ENCODE results near the gene TMEM225B. TPM values are rescaled to one million over a fixed set of nuclear protein-coding genes. Genes with fewer than 3 reads are reported as not detected.
"Not testable (repeated sequence)": the region's sequence is repeated elsewhere in the genome, so short reads cannot be mapped to it uniquely, and the experiment has no call there.

Gene TMEM225B, protein sequence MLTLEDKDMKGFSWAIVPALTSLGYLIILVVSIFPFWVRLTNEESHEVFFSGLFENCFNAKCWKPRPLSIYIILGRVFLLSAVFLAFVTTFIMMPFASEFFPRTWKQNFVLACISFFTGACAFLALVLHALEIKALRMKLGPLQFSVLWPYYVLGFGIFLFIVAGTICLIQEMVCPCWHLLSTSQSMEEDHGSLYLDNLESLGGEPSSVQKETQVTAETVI
- 1 to 10 TPM; 1.3 to 6.5 (median 2.8) TPM for polyA plus RNA-seq

DNA sequence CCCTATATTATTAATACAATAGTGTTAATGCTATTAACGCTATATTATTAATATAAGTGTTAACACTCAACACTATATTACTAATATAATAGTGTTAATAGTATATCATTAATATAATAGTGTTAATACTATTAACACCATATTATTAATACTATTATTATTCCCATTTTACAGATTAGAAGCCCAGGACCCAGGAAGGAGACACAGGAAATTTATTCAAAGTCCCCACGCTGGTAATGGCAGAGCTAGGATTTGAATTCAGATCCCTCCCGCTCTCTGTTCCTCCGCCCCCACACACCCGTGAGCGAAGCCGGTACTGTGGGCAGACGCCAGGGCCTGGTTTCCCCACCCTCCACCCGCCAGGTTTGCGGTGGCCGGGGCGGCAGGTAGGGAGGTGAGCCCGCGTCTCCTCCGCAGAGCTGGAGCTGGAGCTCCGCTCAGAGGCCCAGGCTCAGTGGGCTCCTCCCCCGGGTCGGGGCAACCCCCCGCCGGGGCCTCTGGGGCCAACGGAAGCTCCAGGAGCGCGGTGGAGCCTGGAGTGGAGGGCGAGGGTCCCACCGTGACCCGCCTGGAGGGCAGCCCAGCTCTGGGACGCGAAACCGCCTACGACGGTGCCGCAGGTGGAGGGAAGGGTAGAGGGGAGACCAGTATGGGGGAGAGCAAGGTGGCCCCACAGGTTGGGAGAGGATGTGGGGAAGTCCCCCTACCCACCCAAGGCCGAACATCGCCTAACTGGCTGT, at the start of gene TMEM225B:
Gene TMEM225B, plus strand, starts transcription at position 506 of the 740 bp plus-strand sequence. CDS start 6,122 bp downstream, outside the sequence.
- Mint-ChIP-seq H3K27ac (no peak within 1 kb of the TSS), H3K27me3 (ENCODE audit: low read depth in 3 of 3) (peaks cover 0 to 3% (median 0%) of the 10 kb centered on the region in 3 donors), H3K9me3 (no peaks in the 10 kb centered on the region), H3K4me3 (no peak within 1 kb of the TSS), H3K36me3 (no peaks in the 10 kb centered on the region), H3K4me1 (no peaks in the 10 kb centered on the region)
- peak in 1 of 3 donors; percentile 10 for DNase-seq

DNA sequence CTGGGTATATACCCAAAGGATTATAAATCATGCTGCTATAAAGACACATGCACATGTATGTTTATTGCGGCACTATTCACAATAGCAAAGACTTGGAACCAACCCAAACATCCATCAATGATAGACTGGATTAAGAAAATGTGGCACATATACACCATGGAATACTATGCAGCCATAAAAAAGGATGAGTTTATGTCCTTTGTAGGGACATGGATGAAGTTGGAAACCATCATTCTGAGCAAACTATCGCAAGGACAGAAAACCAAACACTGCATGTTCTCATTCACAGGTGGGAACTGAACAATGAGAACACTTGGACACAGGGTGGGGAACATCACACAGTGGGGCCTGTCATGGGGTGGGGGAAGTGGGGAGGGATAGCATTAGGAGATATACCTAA, 48.5 kb upstream of the TMEM225B start:
- Mint-ChIP-seq H3K27ac (peak overlapping the region in 1 of 6 donors; percentile 57), H3K4me1 (peaks cover 24 to 30% of the 10 kb centered on the region in 2 donors)
- H3K4me3 Mint-ChIP-seq; H3K9me3 Mint-ChIP-seq; H3K27me3 Mint-ChIP-seq (ENCODE audit: low read depth in 3 of 3); DNase-seq; H3K36me3 Mint-ChIP-seq: not testable (repeated sequence)

DNA sequence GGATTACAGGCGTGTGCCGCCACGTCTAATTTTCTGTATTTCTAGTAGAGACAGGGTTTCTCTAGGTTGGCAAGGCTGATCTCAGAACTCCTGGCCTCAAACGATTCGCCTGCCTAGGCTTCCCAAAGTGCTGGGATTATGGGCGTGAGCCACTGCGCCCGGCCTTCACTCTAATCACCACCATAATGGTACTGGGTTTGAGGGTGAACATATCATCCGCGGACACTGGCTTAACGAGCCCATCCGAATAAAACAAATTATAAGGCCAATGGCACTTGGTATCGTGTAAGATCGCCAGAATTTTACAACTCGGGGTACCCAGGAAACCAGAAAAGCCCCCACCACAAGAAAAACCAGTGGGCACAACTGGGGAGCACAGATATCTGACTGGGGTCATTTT, 46.7 kb upstream of the TMEM225B start:
- peaks cover 0 to 9% (median 3%) of the 10 kb centered on the region in 3 donors for H3K36me3 Mint-ChIP-seq
- peak overlapping the region; percentile 70 to 96 (median 93) for H3K4me3 Mint-ChIP-seq
- peaks cover 0 to 5% (median 0%) of the 10 kb centered on the region in 3 donors for H3K27me3 Mint-ChIP-seq (ENCODE audit: low read depth in 3 of 3)
- H3K9me3 Mint-ChIP-seq, result no peaks in the 10 kb centered on the region
- peaks cover 29 to 36% of the 10 kb centered on the region in 2 donors for H3K4me1 Mint-ChIP-seq
- DNase-seq, result no peak
- H3K27ac Mint-ChIP-seq, result peak overlapping the region; percentile 84 to 97 (median 90)

DNA sequence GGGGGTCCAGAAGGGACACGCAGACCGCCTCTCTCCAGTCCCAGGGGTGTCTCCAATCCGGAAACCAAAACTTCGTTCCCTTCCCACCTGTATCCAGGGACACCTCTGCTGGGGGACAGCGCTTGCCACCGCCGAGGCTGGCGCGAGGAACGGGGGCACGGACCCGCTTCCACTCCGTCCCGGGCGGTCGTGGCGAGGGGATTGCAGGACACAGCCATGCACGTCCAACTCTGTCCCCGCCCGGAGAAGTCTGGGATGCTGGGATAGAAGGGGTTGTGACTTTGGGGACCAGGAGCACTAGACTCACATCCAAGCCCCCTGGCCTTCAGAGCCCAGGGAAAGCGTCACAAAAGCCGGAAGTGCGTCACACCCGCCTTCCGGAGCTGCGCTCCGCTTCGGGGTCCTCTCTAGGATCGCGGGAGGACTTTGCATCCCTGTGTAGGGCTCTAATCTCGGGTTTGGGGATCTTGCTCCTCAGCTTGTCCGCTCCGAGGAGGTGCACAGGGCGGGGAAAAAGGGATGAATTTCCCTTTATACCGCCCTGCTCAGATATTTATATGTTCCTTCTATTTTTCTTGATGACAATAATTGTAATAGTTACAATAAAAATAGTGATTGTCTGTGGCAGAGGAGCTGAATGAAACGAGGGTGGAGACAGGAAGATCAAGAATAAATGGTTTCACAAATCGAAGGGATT, 46.2 kb upstream of the TMEM225B start, which contains the start of gene FAM200A:
Gene FAM200A, minus strand, starts transcription at position 348 of the 697 bp plus-strand sequence. CDS start 3,707 bp downstream, outside the sequence.
- Mint-ChIP-seq H3K4me3 (peak within 1 kb of the TSS; percentile 70 to 96 (median 93)), H3K36me3 (peaks cover 0 to 8% (median 3%) of the 10 kb centered on the region in 3 donors), H3K27ac (peak within 1 kb of the TSS; percentile 84 to 97 (median 90)), H3K9me3 (no peaks in the 10 kb centered on the region), H3K4me1 (peaks cover 29 to 36% of the 10 kb centered on the region in 2 donors), H3K27me3 (ENCODE audit: low read depth in 3 of 3) (peaks cover 0 to 5% (median 0%) of the 10 kb centered on the region in 3 donors)
- peak; percentile 79 to 85 (median 85) for DNase-seq

DNA sequence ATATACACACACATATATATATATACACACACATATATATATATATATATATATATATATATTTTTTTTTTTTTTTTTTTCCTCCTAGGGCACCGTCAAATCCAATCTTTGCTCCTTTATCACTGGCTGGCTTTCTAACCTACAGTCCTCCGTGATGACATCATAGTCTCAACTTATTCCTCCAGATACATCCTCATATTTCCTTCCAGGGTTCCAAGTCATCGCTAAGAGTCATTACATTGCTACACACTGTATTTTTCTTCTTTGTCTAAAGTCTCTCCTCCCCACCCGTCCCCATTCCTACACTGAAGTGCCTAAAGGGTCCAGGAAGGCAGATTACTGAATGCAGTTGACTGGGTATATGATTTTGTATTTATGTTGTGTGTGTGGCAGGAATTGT, 45.0 kb upstream of the TMEM225B start:
- Mint-ChIP-seq H3K9me3 (no peaks in the 10 kb centered on the region), H3K36me3 (peaks cover 0 to 6% (median 5%) of the 10 kb centered on the region in 3 donors), H3K4me3 (peak overlapping the region in 2 of 5 donors; percentile 42 to 46), H3K27ac (peak overlapping the region; percentile 60 to 92 (median 70)), H3K4me1 (peaks cover 39 to 47% of the 10 kb centered on the region in 2 donors), H3K27me3 (ENCODE audit: low read depth in 3 of 3) (peaks cover 2 to 7% (median 6%) of the 10 kb centered on the region in 3 donors)
- DNase-seq, result no peak

DNA sequence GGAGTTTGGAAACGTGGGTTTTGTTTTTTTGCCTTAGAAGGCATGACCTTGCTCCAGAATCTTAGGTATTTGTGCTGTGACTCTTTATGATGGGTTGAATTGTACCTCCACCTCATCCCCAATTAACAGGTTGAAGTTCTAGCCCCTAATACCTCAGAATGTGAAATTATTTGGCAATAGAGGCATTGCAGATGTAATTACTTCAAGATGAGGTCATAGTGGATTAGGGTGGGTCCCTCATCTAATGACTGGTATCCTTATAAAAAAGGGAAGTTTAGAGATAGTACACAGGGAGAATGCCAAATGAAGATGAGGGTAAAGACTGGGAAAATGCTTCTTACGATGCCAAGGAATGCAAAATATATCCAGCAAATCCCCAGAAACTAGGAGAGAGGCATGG, 43.1 kb upstream of the TMEM225B start:
- Mint-ChIP-seq H3K4me1 (peaks cover 45 to 51% of the 10 kb centered on the region in 2 donors), H3K4me3 (peak overlapping the region in 1 of 5 donors; percentile 30), H3K27me3 (ENCODE audit: low read depth in 3 of 3) (peaks cover 7 to 18% (median 12%) of the 10 kb centered on the region in 3 donors), H3K9me3 (no peaks in the 10 kb centered on the region), H3K36me3 (peaks cover 0 to 7% (median 3%) of the 10 kb centered on the region in 3 donors), H3K27ac (peak overlapping the region in 5 of 6 donors; percentile 14 to 69 (median 65))
- no peak for DNase-seq

DNA sequence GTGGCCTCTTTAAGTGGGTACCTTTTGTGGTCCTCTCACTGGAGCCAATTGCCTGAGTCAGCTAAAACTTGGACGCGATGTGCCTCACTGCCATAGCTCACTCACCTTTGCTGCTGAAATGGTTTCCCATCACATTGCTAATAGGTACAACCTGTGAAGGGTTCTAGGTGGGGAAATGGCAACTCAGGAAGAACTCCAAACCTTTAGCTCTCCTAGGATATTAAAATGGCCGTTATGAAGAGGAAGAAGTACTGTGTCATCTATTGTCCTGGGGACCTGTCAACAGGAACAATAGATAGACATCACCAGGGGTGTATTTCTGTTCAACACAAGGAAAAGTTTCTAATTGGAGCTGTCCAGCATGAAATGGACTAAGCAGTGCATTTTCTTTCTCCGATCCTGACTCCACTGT, 40.9 kb upstream of the TMEM225B start:
- Mint-ChIP-seq H3K36me3 (peaks cover 9 to 10% (median 10%) of the 10 kb centered on the region in 3 donors), H3K27ac (peak overlapping the region; percentile 96 to 100 (median 98)), H3K9me3 (no peaks in the 10 kb centered on the region), H3K4me1 (peaks cover 44 to 53% of the 10 kb centered on the region in 2 donors), H3K27me3 (ENCODE audit: low read depth in 3 of 3) (peaks cover 9 to 21% (median 9%) of the 10 kb centered on the region in 3 donors), H3K4me3 (peak overlapping the region; percentile 94 to 99 (median 96))
- no peak for DNase-seq

DNA sequence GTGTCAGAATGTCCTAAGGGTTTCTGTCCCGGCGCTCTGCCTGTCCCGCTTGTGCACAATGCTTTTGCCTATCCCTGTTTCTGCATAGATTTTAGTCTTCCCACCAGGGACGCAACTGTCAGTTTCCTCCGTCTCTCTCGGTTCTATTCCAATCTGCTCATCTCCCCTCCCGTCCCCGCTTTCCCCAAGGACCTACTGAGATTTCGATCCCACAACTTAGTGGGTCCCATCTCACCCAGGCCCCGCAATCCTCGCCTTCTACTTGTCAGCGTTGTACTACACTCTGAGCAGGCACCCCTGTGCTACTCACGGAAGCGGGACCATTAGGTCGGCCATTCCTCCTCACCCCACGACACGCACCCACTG, 40.1 kb upstream of the TMEM225B start:
- Mint-ChIP-seq H3K27ac (peak overlapping the region; percentile 96 to 100 (median 98)), H3K36me3 (peaks cover 11 to 17% (median 17%) of the 10 kb centered on the region in 3 donors), H3K9me3 (no peaks in the 10 kb centered on the region), H3K27me3 (ENCODE audit: low read depth in 3 of 3) (peaks cover 9 to 21% (median 9%) of the 10 kb centered on the region in 3 donors), H3K4me1 (peaks cover 39 to 53% of the 10 kb centered on the region in 2 donors), H3K4me3 (peak overlapping the region; percentile 94 to 99 (median 96))
- DNase-seq, result no peak

DNA sequence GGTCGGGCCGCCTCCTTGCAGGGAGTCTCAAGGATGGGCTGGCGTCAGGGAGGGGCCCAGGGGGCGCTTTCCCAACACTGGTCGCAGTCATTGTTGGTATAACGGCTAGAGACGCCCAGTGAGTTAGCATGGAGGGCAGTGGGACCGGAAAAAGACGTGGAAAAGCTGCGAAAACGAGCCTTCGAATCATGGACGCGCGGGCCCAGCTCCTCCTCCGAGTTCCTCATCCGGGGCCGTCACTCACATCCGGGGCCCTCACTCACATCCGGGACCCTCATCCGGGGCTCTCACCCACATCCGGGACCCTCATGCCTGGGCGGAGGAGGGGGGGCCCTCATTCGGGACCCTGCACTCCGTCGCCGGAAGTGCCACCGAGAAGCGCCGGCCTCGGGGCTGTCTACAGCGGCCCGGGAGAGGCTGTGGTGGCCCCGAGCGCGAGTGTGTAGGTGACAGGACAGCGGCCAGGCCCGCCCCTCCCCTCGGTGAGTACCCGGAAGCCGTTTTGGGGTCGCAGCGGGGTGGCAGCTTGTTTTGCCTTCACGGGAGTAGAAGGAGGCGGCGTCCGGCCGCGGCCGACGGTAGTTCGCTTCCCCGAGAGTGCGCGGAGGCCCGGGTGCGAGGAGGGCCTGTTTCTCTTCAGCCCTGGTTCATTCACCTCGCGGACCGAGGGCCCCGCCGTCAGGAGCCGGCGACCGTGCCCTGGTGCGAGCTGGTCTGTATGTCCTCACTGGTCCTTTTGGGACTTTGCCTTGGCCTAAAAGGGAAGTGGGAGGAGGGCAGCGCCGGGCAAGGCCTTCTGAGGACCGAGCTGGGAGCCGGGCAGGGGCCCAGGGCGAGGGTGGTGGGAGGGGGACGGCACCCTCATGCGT, 39.5 kb upstream of the TMEM225B start, which contains the start of gene ZNF655:
Gene ZNF655, plus strand, starts transcription at position 337 of the 869 bp plus-strand sequence. CDS start 1,918 bp downstream, outside the sequence.
- Mint-ChIP-seq H3K36me3 (peaks cover 11 to 20% (median 20%) of the 10 kb centered on the region in 3 donors), H3K27ac (peak within 1 kb of the TSS; percentile 96 to 100 (median 98)), H3K4me1 (peaks cover 37 to 51% of the 10 kb centered on the region in 2 donors)

DNA sequence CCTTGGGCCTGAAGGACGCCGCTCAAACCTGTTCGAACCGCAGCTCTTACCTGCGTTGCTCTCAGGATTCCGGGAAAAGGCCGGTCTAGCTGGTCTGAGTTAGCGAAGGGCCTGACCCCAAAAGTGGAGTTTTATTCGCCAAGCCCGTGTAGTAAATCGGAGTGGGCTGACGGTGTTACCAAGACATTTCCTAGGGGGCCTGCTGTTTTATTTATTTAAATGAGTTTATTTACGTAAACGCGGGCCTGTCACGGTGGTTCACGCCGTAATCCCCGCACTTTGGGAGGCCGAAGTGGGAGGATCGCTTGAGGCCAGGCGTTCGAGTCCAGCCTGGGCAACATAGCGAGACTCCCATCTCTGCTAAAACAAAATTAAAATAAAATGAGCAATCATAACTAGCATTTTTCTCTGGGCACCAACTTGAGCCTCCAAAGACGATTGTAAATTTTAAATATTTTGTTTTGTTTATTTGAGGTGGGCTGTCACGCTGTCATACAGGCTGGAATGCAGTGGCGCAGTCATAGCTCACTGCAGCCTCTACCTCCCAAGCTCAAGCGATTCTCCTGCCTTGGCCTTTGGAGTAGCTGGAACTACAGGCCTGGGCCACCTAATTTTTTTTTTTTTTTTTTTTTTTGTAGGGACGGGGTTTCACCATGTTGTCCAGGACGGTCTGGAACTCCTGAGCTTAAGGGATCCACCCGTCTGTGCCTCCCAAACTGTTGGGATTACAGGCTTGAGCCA, 38.7 kb upstream of the TMEM225B start:
- H3K9me3 Mint-ChIP-seq, result no peaks in the 10 kb centered on the region
- H3K36me3 Mint-ChIP-seq, result peaks cover 16 to 28% (median 26%) of the 10 kb centered on the region in 3 donors
- H3K27ac Mint-ChIP-seq, result peak overlapping the region; percentile 96 to 100 (median 98)
- peaks cover 9 to 21% (median 9%) of the 10 kb centered on the region in 3 donors for H3K27me3 Mint-ChIP-seq (ENCODE audit: low read depth in 3 of 3)
- H3K4me1 Mint-ChIP-seq, result peaks cover 37 to 59% of the 10 kb centered on the region in 2 donors
- peak overlapping the region; percentile 94 to 99 (median 96) for H3K4me3 Mint-ChIP-seq
- DNase-seq, result peak in 1 of 3 donors; percentile 26

More for the DNA sequence above, 39.5 kb upstream of the TMEM225B start, which contains the start of gene ZNF655:
- peak; percentile 96 to 97 (median 97) for DNase-seq
- Mint-ChIP-seq H3K4me3 (peak within 1 kb of the TSS; percentile 94 to 99 (median 96)), H3K9me3 (no peaks in the 10 kb centered on the region), H3K27me3 (ENCODE audit: low read depth in 3 of 3) (peaks cover 9 to 21% (median 9%) of the 10 kb centered on the region in 3 donors)

DNA sequence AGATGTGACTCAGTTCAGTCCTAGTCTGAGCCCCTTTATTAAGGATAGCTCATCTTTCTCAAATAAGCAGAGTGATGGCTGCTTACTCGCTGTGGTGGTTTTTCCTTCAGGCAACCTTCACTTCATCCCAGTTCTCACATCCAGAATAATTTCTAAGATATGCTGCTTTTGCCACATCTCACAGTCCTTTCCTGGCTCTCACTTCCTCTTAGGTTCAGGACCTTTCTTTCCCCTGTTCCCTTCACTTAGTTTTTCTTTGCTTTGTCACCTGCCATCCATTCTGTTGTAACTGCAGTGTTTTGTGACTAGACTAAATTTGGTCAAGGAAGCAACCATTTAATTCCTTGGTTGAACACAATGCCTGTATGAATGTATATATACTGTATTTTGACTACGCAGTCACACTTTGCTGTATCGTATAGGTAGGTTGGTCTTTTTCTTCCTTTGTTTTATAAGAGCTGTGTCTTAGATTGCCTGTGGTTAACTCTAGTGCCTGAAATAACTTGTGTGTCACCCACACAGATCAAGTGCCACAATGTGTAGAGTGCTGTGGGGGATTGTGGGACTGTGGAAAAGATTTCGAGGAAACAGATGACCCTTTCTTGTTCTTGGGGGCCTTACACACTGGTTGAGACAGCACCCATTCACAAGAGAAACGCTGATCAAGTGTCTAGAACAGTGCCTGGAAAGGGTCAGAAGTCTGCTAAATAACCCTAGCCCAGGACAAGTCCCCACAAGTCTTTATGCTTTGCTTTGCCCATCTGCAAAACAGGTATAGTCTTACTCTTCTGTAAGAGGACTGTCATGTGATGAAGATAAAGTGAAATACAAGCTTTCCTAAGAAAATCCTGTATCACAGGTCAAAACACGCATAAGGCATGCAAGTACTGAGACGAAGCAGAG, 37.0 kb upstream of the TMEM225B start:
- H3K27ac Mint-ChIP-seq, result peak overlapping the region; percentile 74 to 96 (median 82)
- H3K27me3 Mint-ChIP-seq (ENCODE audit: low read depth in 3 of 3), result peaks cover 9 to 21% (median 9%) of the 10 kb centered on the region in 3 donors
- H3K4me3 Mint-ChIP-seq, result peak overlapping the region; percentile 65 to 98 (median 73)
- DNase-seq, result no peak
- H3K9me3 Mint-ChIP-seq, result no peaks in the 10 kb centered on the region
- H3K36me3 Mint-ChIP-seq, result peaks cover 18 to 35% (median 25%) of the 10 kb centered on the region in 3 donors
- peaks cover 38 to 58% of the 10 kb centered on the region in 2 donors for H3K4me1 Mint-ChIP-seq
